ENCODE measurements around the gene CNOT3. TPM values are rescaled to one million over a fixed set of nuclear protein-coding genes. Genes with fewer than 3 reads are reported as not detected.

CNOT3 gene
- total and polyA plus RNA-seq, 9 of the 15 experiments (the other 6 are each of a cell fraction or from before 2014, with no cell fraction given), result 0.27 to 60.4 (median 9.9) TPM

DNA sequence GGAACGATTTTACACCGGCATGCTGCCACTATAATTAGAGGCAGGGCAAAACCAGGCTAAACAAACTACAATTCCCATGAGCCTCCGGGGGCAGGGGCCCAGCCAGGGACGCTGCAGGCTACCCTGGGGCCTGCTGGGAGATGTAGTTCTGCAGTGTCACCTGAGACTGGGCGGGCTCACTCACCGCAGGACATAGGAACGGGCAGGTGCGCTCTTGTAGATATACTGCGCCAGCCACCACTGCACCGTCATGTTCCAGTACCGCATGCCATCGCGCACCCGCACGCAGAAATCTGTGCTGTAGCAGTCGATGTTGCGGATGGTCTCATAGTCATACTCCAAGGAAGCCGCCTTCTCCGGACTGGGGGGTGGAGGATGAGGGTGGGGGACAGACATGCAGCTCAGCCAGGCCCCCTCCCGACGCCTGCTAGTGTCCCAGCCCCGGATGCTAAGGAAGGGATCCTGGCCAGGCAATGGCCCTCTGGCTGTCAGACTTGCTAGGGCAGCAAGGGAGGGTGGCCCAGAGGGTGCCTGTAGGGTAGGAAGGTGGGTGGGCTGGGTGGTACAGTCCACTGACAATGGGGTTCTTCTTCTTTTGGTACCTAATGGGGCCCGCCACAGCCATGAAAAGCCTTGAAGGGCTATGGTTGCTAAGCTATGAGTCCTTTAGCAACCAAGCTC is 41.2 kb downstream of the CNOT3 start:
- Histone ChIP-seq H3K79me2 (ENCODE audit: control insufficient read depth, insufficient read depth, low read length) (no peaks in the 10 kb centered on the region), H2AFZ (ENCODE audit: low read depth, low read length) (no peak overlapping the region), H4K20me1 (replicated peaks; ENCODE audit: control insufficient read depth, insufficient read depth, low read length) (no peaks in the 10 kb centered on the region; the same call in 1 of the 2 replicates), H3K27me3 (ENCODE audit: control insufficient read depth in 2 of 2, insufficient read depth in 2 of 2, low read length in 2 of 2) (no peaks in the 10 kb centered on the region), H3K27ac (ENCODE audit: extremely low read depth, low read depth, low read length) (no peak overlapping the region), H3K9me1 (ENCODE audit: control insufficient read depth, insufficient read depth, low read length) (peaks cover 3% of the 10 kb centered on the region), H3K9ac (ENCODE audit: insufficient read depth in 1 of 2, low read depth in 2 of 2, low read length in 2 of 2) (peak overlapping the region in 1 of 2 experiments; percentile 61; a peak in 1 of 4 replicates), H3K4me2 (ENCODE audit: insufficient read depth, low read length) (no peak overlapping the region), H3K4me1 (replicated peaks in 1 of 2; ENCODE audit: control insufficient read depth in 2 of 2, insufficient read depth in 2 of 2, low read length in 2 of 2) (peaks cover 0 to 24% of the 10 kb centered on the region in 2 experiments; a peak in 2 of 5 replicates), H3K36me3 (ENCODE audit: control insufficient read depth, insufficient read depth, low read length) (peaks cover 57% of the 10 kb centered on the region; the same call in 2 of the 3 replicates), H3K9me3 (replicated peaks; ENCODE audit: control insufficient read depth, insufficient read depth, low read depth, low read length) (no peaks in the 10 kb centered on the region), H3K4me3 (no peak overlapping the region)
- BruUV-seq (replicated peaks), result no TSS peak
- ATAC-seq (peak; percentile 93), FAIRE-seq (peak; percentile 74), DNase-seq (ENCODE audit: extremely low read depth in 1 of 4, low spot score in 3 of 4) (peak in 2 of 4 experiments; percentile 41 to 55)
- WGBS (ENCODE audit: insufficient coverage, low coverage, missing lambda C conversion rate), result 90% methylated on average over 21 of the region's 23 CpGs
- intact Hi-C loops (cut with micrococcal nuclease) (no loop called here), in situ Hi-C loops (cut with MboI) (no loop called here)
- ChIA-PET POLR2A (interaction anchor here (0.6 to 1.7 kb wide), 3 partner anchors 11 to 42 kb away, joined by 3 to 10 read pairs (median 8); partner anchors contain the start of genes MBOAT7 and RPS9), CTCF (ENCODE audit: low intra/inter-chr PET ratio) (no interaction called here)
- TF ChIP-seq XRCC4 (IDR thresholded peaks at IDR 0.05; ENCODE audit: extremely low read depth, insufficient read depth, insufficient read length) (no peak), ZKSCAN3 (CRISPR knock-in tag; IDR thresholded peaks at IDR 0.05) (no peak), TEAD1 (CRISPR knock-in tag; IDR thresholded peaks at IDR 0.05) (no peak), ZNF76 (CRISPR knock-in tag; IDR thresholded peaks at IDR 0.05; ENCODE audit: borderline replicate concordance) (no peak), MEF2D (tag; conservative IDR thresholded peaks at IDR 0.05; ENCODE audit: low read depth) (no peak), BRCA1 (IDR thresholded peaks at IDR 0.05) (no peak), BRCA1 (CRISPR knock-in tag; IDR thresholded peaks at IDR 0.05) (no peak), MCM5 (IDR thresholded peaks at IDR 0.05; ENCODE audit: low read depth) (no peak), MBD2 (IDR thresholded peaks at IDR 0.05; ENCODE audit: borderline replicate concordance, low read depth) (peak; percentile 76), NEUROD1 (IDR thresholded peaks at IDR 0.05; ENCODE audit: borderline replicate concordance, low read depth, low read length, partially characterized antibody) (no peak), NCOA2 (IDR thresholded peaks at IDR 0.05; ENCODE audit: partially characterized antibody in 2 of 2) (no peak), SIX5 (IDR thresholded peaks at IDR 0.05; ENCODE audit: borderline replicate concordance in 1 of 2, insufficient read depth in 1 of 2, low read depth in 1 of 2, low read length in 2 of 2) (peak; percentile 93 to 97), ATF7 (IDR thresholded peaks at IDR 0.05) (no peak), ZNF174 (CRISPR knock-in tag; IDR thresholded peaks at IDR 0.05) (no peak), HNRNPUL1 (IDR thresholded peaks at IDR 0.05; ENCODE audit: low read length) (no peak)
- TF ChIP-seq, protein P1, sequence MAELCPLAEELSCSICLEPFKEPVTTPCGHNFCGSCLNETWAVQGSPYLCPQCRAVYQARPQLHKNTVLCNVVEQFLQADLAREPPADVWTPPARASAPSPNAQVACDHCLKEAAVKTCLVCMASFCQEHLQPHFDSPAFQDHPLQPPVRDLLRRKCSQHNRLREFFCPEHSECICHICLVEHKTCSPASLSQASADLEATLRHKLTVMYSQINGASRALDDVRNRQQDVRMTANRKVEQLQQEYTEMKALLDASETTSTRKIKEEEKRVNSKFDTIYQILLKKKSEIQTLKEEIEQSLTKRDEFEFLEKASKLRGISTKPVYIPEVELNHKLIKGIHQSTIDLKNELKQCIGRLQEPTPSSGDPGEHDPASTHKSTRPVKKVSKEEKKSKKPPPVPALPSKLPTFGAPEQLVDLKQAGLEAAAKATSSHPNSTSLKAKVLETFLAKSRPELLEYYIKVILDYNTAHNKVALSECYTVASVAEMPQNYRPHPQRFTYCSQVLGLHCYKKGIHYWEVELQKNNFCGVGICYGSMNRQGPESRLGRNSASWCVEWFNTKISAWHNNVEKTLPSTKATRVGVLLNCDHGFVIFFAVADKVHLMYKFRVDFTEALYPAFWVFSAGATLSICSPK (IDR thresholded peaks at IDR 0.05; ENCODE audit: borderline replicate concordance), result no peak
- TF ChIP-seq, protein P2, sequence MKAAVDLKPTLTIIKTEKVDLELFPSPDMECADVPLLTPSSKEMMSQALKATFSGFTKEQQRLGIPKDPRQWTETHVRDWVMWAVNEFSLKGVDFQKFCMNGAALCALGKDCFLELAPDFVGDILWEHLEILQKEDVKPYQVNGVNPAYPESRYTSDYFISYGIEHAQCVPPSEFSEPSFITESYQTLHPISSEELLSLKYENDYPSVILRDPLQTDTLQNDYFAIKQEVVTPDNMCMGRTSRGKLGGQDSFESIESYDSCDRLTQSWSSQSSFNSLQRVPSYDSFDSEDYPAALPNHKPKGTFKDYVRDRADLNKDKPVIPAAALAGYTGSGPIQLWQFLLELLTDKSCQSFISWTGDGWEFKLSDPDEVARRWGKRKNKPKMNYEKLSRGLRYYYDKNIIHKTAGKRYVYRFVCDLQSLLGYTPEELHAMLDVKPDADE (conservative IDR thresholded peaks at IDR 0.05; ENCODE audit: control insufficient read depth, low read depth, low read length), result peak; percentile 96; the same call in 1 of the 2 replicates
- TF ChIP-seq, protein P3, sequence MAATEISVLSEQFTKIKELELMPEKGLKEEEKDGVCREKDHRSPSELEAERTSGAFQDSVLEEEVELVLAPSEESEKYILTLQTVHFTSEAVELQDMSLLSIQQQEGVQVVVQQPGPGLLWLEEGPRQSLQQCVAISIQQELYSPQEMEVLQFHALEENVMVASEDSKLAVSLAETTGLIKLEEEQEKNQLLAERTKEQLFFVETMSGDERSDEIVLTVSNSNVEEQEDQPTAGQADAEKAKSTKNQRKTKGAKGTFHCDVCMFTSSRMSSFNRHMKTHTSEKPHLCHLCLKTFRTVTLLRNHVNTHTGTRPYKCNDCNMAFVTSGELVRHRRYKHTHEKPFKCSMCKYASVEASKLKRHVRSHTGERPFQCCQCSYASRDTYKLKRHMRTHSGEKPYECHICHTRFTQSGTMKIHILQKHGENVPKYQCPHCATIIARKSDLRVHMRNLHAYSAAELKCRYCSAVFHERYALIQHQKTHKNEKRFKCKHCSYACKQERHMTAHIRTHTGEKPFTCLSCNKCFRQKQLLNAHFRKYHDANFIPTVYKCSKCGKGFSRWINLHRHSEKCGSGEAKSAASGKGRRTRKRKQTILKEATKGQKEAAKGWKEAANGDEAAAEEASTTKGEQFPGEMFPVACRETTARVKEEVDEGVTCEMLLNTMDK (IDR thresholded peaks at IDR 0.05; ENCODE audit: borderline replicate concordance, insufficient read depth, low read depth, low read length, poor library complexity, severe bottlenecking), result no peak

All from K562 (cell line).